Activated CD8-positive, alpha-beta memory T cell treated with anti-CD3 and anti-CD28 coated beads, Interleukin-2, amount 10 ng/mL, durations not matched to agents 7 days and 5 days (primary cell): ENCODE data around the gene RSPH6A. TPM values are rescaled to one million over a fixed set of nuclear protein-coding genes. Genes with fewer than 3 reads are reported as not detected.

Experiments used
- total RNA-seq, 2 experiments: library from RNA; stranded (reverse); gene quantifications; one replicate each; pipeline ENCODE4 v1.2.3, GENCODE V29; 2021

Gene RSPH6A
- total RNA-seq, 2 experiments from 2014 or later, result 0.19 to 0.23 TPM

Other genes with a start within 250 kb of the RSPH6A start
- gene OPA3, start 230.5 kb downstream of the RSPH6A start, total RNA-seq, result 10 to 100 TPM; 13.4 to 16.7 TPM
- gene GPR4, start 213.1 kb downstream of the RSPH6A start, total RNA-seq, result not detected
- gene EML2, start 175.9 kb downstream of the RSPH6A start, total RNA-seq, result 100 to 1,000 TPM; 122 to 128 TPM
- gene GIPR, start 147.1 kb downstream of the RSPH6A start, total RNA-seq, result 10 to 100 TPM; 12.1 to 14.7 TPM
- 100 to 1,000 TPM; 602 to 634 TPM for gene SNRPD2, start 123.4 kb downstream of the RSPH6A start, total RNA-seq
- gene QPCTL, start 122.6 kb downstream of the RSPH6A start, total RNA-seq, result 10 to 100 TPM in 1 of 2 experiments, 1 to 10 TPM in 1; 9.6 to 12.7 TPM
- gene FBXO46, start 84.4 kb downstream of the RSPH6A start, total RNA-seq, result 10 to 100 TPM; 33.0 to 37.1 TPM
- gene MEIOSIN, start 81.9 kb downstream of the RSPH6A start, total RNA-seq, result not detected
- 1 to 10 TPM; 1.5 to 2.8 TPM for gene SIX5, start 46.1 kb downstream of the RSPH6A start, total RNA-seq
- gene DMPK, start 32.8 kb downstream of the RSPH6A start, total RNA-seq, result 10 to 100 TPM; 26.7 to 31.0 TPM
- 10 to 100 TPM; 47.0 to 47.9 TPM for gene DMWD, start 22.5 kb downstream of the RSPH6A start, total RNA-seq
- 100 to 1,000 TPM; 119 to 125 TPM for gene SYMPK, start 47.8 kb upstream of the RSPH6A start, total RNA-seq
- under 1 TPM in 1 of 2 experiments, not detected in 1; 0.14 TPM for gene FOXA3, start 49.0 kb upstream of the RSPH6A start, total RNA-seq
- 10 to 100 TPM; 18.9 to 19.0 TPM for gene IRF2BP1, start 70.8 kb upstream of the RSPH6A start, total RNA-seq
- gene MYPOP, start 87.3 kb upstream of the RSPH6A start, total RNA-seq, result 10 to 100 TPM; 13.0 to 13.8 TPM
- gene NANOS2, start 99.5 kb upstream of the RSPH6A start, total RNA-seq, result under 1 TPM in 1 of 2 experiments, not detected in 1; 0.18 TPM
- gene NOVA2, start 158.6 kb upstream of the RSPH6A start, total RNA-seq, result under 1 TPM; 0.02 to 0.18 TPM
- gene CCDC61, start 180.2 kb upstream of the RSPH6A start, total RNA-seq, result 10 to 100 TPM; 24.4 to 35.1 TPM
- gene PGLYRP1, start 207.7 kb upstream of the RSPH6A start, total RNA-seq, result not detected
- not detected for gene IGFL4, start 225.7 kb upstream of the RSPH6A start, total RNA-seq